Transverse colon (tissue), 4 donors: ENCODE measurements around the gene PIP5K1B.

Source experiments
- POLR2A ChIP-seq: fragments of 450-650 bp; IDR thresholded peaks from one replicate; pipeline ENCODE4 v1.6.1; 2016; ENCODE audit warnings: antibody characterized with exemption, mild to moderate bottlenecking, moderate library complexity
- POLR2AphosphoS5 ChIP-seq, 3 donors: sonication (generic); formaldehyde crosslinking; IDR thresholded peaks; one replicate each; pipeline ENCODE4 v1.6.1; 2016; ENCODE audit warnings: antibody characterized with exemption in 3 of 3
- TF ChIP-seq, protein P1 (sequence below), 5 experiments: fragments of 200-600 bp in 3 of 5; fragments of 450-650 bp in 2 of 5; sonication (generic) in 3 of 5; IDR thresholded peaks; 1 replicate in 2 of 5; 2 replicates in 3 of 5; pipeline ENCODE4 v1.5.1; 2016 to 2017; ENCODE audit warnings: antibody characterized with exemption in 5 of 5, inconsistent platforms in 3 of 5, mild to moderate bottlenecking in 2 of 5, moderate library complexity in 1 of 5

DNA sequence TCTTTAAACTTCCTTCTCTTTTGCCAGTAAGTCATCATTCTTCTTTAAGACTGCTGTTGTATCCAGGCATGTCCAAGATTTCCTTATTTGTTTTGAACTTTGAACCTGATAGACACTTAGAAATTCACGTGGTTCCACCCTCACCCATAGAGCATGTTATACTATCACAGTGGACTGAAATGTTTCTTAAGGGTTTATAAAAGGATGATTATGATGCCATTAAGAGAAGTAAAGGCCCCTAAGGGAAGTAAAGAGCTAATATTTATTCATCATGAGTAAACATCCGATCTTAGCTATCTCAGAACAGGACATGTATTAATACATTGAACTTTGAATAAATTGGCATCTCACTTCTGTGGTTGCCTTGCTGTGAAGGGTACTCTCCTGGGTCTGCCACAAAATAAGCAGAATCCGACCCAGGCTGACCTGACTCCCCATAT, 259.1 kb downstream of the PIP5K1B start:
- TF ChIP-seq POLR2AphosphoS5 (IDR thresholded peaks at IDR 0.05) (peak in 2 of 3 donors; percentile 22 to 49), POLR2A (no peak)
- TF ChIP-seq, protein P1, sequence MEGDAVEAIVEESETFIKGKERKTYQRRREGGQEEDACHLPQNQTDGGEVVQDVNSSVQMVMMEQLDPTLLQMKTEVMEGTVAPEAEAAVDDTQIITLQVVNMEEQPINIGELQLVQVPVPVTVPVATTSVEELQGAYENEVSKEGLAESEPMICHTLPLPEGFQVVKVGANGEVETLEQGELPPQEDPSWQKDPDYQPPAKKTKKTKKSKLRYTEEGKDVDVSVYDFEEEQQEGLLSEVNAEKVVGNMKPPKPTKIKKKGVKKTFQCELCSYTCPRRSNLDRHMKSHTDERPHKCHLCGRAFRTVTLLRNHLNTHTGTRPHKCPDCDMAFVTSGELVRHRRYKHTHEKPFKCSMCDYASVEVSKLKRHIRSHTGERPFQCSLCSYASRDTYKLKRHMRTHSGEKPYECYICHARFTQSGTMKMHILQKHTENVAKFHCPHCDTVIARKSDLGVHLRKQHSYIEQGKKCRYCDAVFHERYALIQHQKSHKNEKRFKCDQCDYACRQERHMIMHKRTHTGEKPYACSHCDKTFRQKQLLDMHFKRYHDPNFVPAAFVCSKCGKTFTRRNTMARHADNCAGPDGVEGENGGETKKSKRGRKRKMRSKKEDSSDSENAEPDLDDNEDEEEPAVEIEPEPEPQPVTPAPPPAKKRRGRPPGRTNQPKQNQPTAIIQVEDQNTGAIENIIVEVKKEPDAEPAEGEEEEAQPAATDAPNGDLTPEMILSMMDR (IDR thresholded peaks at IDR 0.05), result no peak
